RWPE2 (cell line): Measurements from ENCODE around the gene CPSF3.
A peak's percentile ranks its signal among the peaks of the same experiment; 100 is the strongest.

Experiments
- ATAC-seq: fragments of 200-7000 bp; cut with Tn5 transposase; 3 replicates; pipeline ENCODE4 v1.9.1; 2021; ENCODE audit warnings: low read depth
- DNase-seq: peaks from one replicate; pipeline ENCODE4 v3.0.0-alpha.2; 2020; ENCODE audit warnings: low spot score
- H3K27ac ChIP-seq: fragments of 450-650 bp; 2 replicates; pipeline ENCODE4 v1.5.1; 2017; ENCODE audit warnings: mild to moderate bottlenecking; ENCODE audit not compliant: poor library complexity, severe bottlenecking
- H3K27me3 ChIP-seq: fragments of 250-450 bp; sonication (Bioruptor Pico); 2 replicates; pipeline ENCODE4 v1.5.1; 2021; ENCODE audit warnings: mild to moderate bottlenecking, moderate library complexity; ENCODE audit not compliant: insufficient read depth, poor library complexity, severe bottlenecking
- H3K36me3 ChIP-seq: fragments of 250-450 bp; sonication (Bioruptor Pico); 2 replicates; pipeline ENCODE4 v1.5.1; 2020; ENCODE audit warnings: low read depth, mild to moderate bottlenecking, moderate library complexity
- H3K4me1 ChIP-seq: fragments of 250-450 bp; sonication (Bioruptor Pico); 2 replicates; pipeline ENCODE4 v1.5.1; 2021; ENCODE audit warnings: mild to moderate bottlenecking, moderate library complexity; ENCODE audit not compliant: insufficient read depth, poor library complexity, severe bottlenecking
- H3K4me3 ChIP-seq: fragments of 250-450 bp; sonication (Bioruptor Pico); 2 replicates; pipeline ENCODE4 v1.5.1; 2021; ENCODE audit warnings: mild to moderate bottlenecking, moderate library complexity; ENCODE audit not compliant: severe bottlenecking
- H3K9me3 ChIP-seq: fragments of 250-450 bp; sonication (Bioruptor Pico); 2 replicates; pipeline ENCODE4 v1.5.1; 2021; ENCODE audit warnings: mild to moderate bottlenecking, moderate library complexity; ENCODE audit not compliant: severe bottlenecking
- CTCF ChIP-seq: fragments of 450-650 bp; IDR thresholded peaks from one replicate; pipeline ENCODE4 v1.5.1; 2017; ENCODE audit warnings: mild to moderate bottlenecking, moderate library complexity; ENCODE audit not compliant: poor library complexity, severe bottlenecking

Gene CPSF3

GRCh38 chr2:9472511-9472910 is 49.1 kb downstream of the CPSF3 start:
- no peak overlapping the region for H3K27ac ChIP-seq
- no peak for TF ChIP-seq CTCF
- peaks cover 37% of the 10 kb centered on the region for H3K36me3 ChIP-seq
- no peaks in the 10 kb centered on the region for H3K27me3 ChIP-seq
- no peak for ATAC-seq
- H3K4me3 ChIP-seq, result no peak overlapping the region
- H3K9me3 ChIP-seq, result no peaks in the 10 kb centered on the region
- peaks cover 3% of the 10 kb centered on the region for H3K4me1 ChIP-seq
- DNase-seq, result no peak

GRCh38 chr2:9473308-9473984 is 50.0 kb downstream of the CPSF3 start:
- DNase-seq (no peak), ATAC-seq (peak; percentile 38)
- Histone ChIP-seq H3K27me3 (no peaks in the 10 kb centered on the region), H3K9me3 (no peaks in the 10 kb centered on the region), H3K27ac (peak overlapping the region; percentile 67), H3K4me1 (peaks cover 3% of the 10 kb centered on the region), H3K36me3 (peaks cover 37% of the 10 kb centered on the region), H3K4me3 (peak overlapping the region; percentile 61)
- peak; percentile 28 for TF ChIP-seq CTCF

GRCh38 chr2:9473985-9474360 is 50.5 kb downstream of the CPSF3 start:
- Histone ChIP-seq H3K9me3 (no peaks in the 10 kb centered on the region), H3K27me3 (no peaks in the 10 kb centered on the region), H3K36me3 (peaks cover 39% of the 10 kb centered on the region), H3K27ac (peak overlapping the region; percentile 67), H3K4me3 (peak overlapping the region; percentile 61), H3K4me1 (peaks cover 3% of the 10 kb centered on the region)
- TF ChIP-seq CTCF, result no peak
- ATAC-seq, result 0 out of 3 replicates have a peak, but pooled peaks have one; percentile 4
- no peak for DNase-seq

GRCh38 chr2:9474361-9475057 is 51.1 kb downstream of the CPSF3 start, which contains the start of gene IAH1:
TSS of gene IAH1 (plus strand) at chr2:9474551. CDS start at chr2:9474567, 16 bp downstream.
- H3K36me3 ChIP-seq, result peaks cover 39% of the 10 kb centered on the region
- DNase-seq, result no peak
- TF ChIP-seq CTCF, result no peak

GRCh38 chr2:9477914-9478313 is 54.5 kb downstream of the CPSF3 start:
- Histone ChIP-seq H3K27me3 (no peaks in the 10 kb centered on the region), H3K27ac (no peak overlapping the region), H3K36me3 (peaks cover 68% of the 10 kb centered on the region), H3K4me1 (peaks cover 3% of the 10 kb centered on the region), H3K4me3 (no peak overlapping the region), H3K9me3 (no peaks in the 10 kb centered on the region)
- DNase-seq, result no peak
- no peak for ATAC-seq
- no peak for TF ChIP-seq CTCF

More at GRCh38 chr2:9474361-9475057, 51.1 kb downstream of the CPSF3 start, which contains the start of gene IAH1:
- Histone ChIP-seq H3K9me3 (no peaks in the 10 kb centered on the region), H3K27ac (peak within 1 kb of the TSS; percentile 67), H3K27me3 (no peaks in the 10 kb centered on the region), H3K4me1 (peaks cover 3% of the 10 kb centered on the region), H3K4me3 (peak within 1 kb of the TSS; percentile 61)
- ATAC-seq, result peak; percentile 79
